OCI-LY1 (cell line): Measurements from ENCODE around the gene IFITM10.

Source experiments
- H2AFZ ChIP-seq: fragments of 200-600 bp; sonication (generic), shearing (Covaris generic); 2 replicates; pipeline ENCODE4 v1.6.0; 2014; ENCODE audit warnings: antibody characterized with exemption, mild to moderate bottlenecking, low read length
- H3F3A ChIP-seq: fragments of 200-600 bp; sonication (generic), shearing (Covaris generic); 2 replicates; pipeline ENCODE4 v1.6.0; 2014; ENCODE audit warnings: mild to moderate bottlenecking, antibody characterized with exemption, low read length, moderate library complexity; ENCODE audit not compliant: insufficient read depth
- H3K27ac ChIP-seq: fragments of 200-600 bp; sonication (generic); 2 replicates; pipeline ENCODE4 v1.5.1; 2014; ENCODE audit warnings: low read length, mixed run types, mild to moderate bottlenecking, low read depth; ENCODE audit not compliant: poor library complexity, severe bottlenecking
- H3K27me3 ChIP-seq: fragments of 200-600 bp; sonication (generic); 2 replicates; pipeline ENCODE4 v1.6.0; 2014; ENCODE audit warnings: antibody characterized with exemption, mild to moderate bottlenecking, low read length, moderate library complexity; ENCODE audit not compliant: insufficient read depth
- H3K36me3 ChIP-seq: fragments of 200-600 bp; sonication (generic); 2 replicates; pipeline ENCODE4 v1.6.1; 2014; ENCODE audit warnings: mild to moderate bottlenecking, antibody characterized with exemption, low read length, moderate library complexity, mixed read lengths; ENCODE audit not compliant: insufficient read depth
- H3K4me1 ChIP-seq: fragments of 200-600 bp; sonication (generic); 2 replicates; pipeline ENCODE4 v1.5.1; 2014; ENCODE audit warnings: mild to moderate bottlenecking, low read length, moderate library complexity; ENCODE audit not compliant: insufficient read depth, severe bottlenecking
- H3K4me2 ChIP-seq: fragments of 200-600 bp; sonication (generic), shearing (Covaris generic); 2 replicates; pipeline ENCODE4 v1.6.1; 2014; ENCODE audit warnings: low read length
- H3K4me3 ChIP-seq: fragments of 200-600 bp; sonication (generic); 2 replicates; pipeline ENCODE4 v1.5.1; 2014; ENCODE audit warnings: low read length, low read depth, mild to moderate bottlenecking, mixed read lengths; ENCODE audit not compliant: poor library complexity, severe bottlenecking
- H3K79me2 ChIP-seq: fragments of 200-600 bp; shearing (Covaris generic); 2 replicates; pipeline ENCODE4 v1.6.1; 2016; ENCODE audit warnings: mixed run types, low read length, mixed read lengths; ENCODE audit not compliant: insufficient read depth
- H3K9ac ChIP-seq: fragments of 200-600 bp; sonication (generic), shearing (Covaris generic); 2 replicates; pipeline ENCODE4 v1.6.1; 2014; ENCODE audit warnings: mild to moderate bottlenecking, low read length, mixed read lengths
- H3K9me2 ChIP-seq: fragments of 200-600 bp; sonication (generic), shearing (Covaris generic); 2 replicates; pipeline ENCODE4 v1.6.1; 2014; ENCODE audit warnings: low read depth, mild to moderate bottlenecking, low read length, mixed read lengths
- H3K9me3 ChIP-seq: fragments of 200-600 bp; shearing (Covaris generic); 2 replicates; pipeline ENCODE4 v1.6.1; 2014; ENCODE audit warnings: low read length, mixed read lengths
- H4K20me1 ChIP-seq: fragments of 200-600 bp; sonication (generic), shearing (Covaris generic); 2 replicates; pipeline ENCODE4 v1.6.0; 2016; ENCODE audit warnings: mild to moderate bottlenecking, low read length; ENCODE audit not compliant: insufficient read depth
- EZH2 ChIP-seq: fragments of 200-600 bp; sonication (generic), shearing (Covaris generic); IDR thresholded peaks from 2 replicates; pipeline ENCODE4 v1.8.0; 2017; ENCODE audit warnings: borderline replicate concordance, mixed run types, mild to moderate bottlenecking, antibody characterized with exemption, low read length, moderate library complexity, mixed read lengths
- TF ChIP-seq, protein P1 (sequence below): fragments of 200-600 bp; sonication (generic), shearing (Covaris generic); IDR thresholded peaks from 2 replicates; pipeline ENCODE4 v1.5.1; 2017; ENCODE audit warnings: mild to moderate bottlenecking, antibody characterized with exemption, low read length, moderate library complexity, mixed read lengths

IFITM10 gene

DNA sequence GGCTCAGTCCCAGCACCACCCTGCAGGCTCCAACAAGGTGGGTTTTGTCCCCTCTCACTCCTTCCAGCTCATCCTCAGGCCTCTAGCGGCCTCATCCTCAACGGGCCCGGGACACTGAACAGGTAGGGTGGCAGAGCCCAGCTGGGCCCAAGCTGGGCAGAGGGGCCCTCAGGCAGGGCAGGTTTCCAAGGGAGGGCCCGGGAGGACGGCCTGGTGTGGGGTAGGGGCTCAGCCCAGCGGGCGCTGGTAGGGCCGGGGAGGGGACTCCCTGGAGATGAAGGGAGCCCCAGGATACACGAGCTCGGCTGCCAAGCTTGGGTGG, 2.5 kb upstream of the IFITM10 start:
- no peak overlapping the region for H3K4me3 ChIP-seq
- H3K79me2 ChIP-seq: no peaks in the 10 kb centered on the region
- no peaks in the 10 kb centered on the region for H3K27me3 ChIP-seq
- H3K4me2 ChIP-seq: no peak overlapping the region
- H3K9me2 ChIP-seq: no peaks in the 10 kb centered on the region
- H3K27ac ChIP-seq: no peak overlapping the region
- no peaks in the 10 kb centered on the region for H4K20me1 ChIP-seq
- no peaks in the 10 kb centered on the region for H3K9me3 ChIP-seq
- H3K4me1 ChIP-seq: no peaks in the 10 kb centered on the region
- H3F3A ChIP-seq: no peaks in the 10 kb centered on the region
- no peak overlapping the region for H3K9ac ChIP-seq
- H3K36me3 ChIP-seq: no peaks in the 10 kb centered on the region; the same call in 1 of the 2 replicates
- H2AFZ ChIP-seq: no peak overlapping the region
- TF ChIP-seq EZH2: no peak
- TF ChIP-seq, protein P1, sequence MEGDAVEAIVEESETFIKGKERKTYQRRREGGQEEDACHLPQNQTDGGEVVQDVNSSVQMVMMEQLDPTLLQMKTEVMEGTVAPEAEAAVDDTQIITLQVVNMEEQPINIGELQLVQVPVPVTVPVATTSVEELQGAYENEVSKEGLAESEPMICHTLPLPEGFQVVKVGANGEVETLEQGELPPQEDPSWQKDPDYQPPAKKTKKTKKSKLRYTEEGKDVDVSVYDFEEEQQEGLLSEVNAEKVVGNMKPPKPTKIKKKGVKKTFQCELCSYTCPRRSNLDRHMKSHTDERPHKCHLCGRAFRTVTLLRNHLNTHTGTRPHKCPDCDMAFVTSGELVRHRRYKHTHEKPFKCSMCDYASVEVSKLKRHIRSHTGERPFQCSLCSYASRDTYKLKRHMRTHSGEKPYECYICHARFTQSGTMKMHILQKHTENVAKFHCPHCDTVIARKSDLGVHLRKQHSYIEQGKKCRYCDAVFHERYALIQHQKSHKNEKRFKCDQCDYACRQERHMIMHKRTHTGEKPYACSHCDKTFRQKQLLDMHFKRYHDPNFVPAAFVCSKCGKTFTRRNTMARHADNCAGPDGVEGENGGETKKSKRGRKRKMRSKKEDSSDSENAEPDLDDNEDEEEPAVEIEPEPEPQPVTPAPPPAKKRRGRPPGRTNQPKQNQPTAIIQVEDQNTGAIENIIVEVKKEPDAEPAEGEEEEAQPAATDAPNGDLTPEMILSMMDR: no peak

DNA sequence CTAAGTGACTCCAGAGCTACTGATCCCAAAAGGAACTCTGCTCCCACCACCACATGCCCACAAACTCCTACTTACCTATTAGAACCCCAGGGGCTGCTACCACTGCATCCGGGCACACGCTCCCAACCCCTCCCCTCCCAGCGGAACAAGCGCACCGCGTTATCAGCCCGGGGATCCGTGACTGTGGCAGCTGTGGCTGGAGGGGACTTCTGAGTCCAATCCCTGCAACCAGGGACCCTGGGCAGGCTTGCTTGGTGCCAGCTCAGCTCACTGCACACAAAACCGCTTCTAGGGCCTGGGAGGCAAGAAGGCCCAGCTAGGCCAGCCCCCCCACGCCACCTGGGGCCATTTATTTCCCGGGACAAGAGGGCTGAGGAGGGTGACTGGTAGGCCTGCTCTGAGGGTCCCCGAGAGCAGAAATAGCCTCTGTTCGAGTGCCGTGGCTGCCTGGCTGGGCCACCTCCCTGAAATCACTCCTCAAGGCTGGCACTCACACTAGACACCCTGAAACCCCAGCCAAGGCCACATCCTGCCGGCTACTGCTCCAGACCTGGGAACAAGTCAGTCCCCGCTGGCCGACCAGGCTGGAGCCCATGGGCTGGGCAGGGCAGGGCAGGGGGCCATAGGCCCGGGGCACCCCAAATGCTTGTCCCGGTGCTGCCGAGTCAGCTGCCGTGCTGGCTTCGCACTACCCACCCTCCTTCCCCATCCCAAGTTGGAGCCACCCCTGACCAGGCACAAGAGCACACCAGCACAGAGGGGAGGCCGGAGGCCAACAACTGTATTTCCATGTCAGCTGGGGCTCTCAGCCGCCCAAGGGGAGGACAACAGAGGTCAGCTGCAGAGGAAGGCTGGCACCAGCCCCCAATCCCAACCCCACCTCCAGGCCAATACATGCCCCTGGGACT, 1.9 kb upstream of the IFITM10 start:
- no peak overlapping the region for H3K4me2 ChIP-seq
- TF ChIP-seq, protein P1: no peak
- no peak for TF ChIP-seq EZH2
- no peaks in the 10 kb centered on the region; the same call in 1 of the 2 replicates for H3K36me3 ChIP-seq
- H3F3A ChIP-seq: no peaks in the 10 kb centered on the region
- H3K9me3 ChIP-seq: no peaks in the 10 kb centered on the region
- H4K20me1 ChIP-seq: no peaks in the 10 kb centered on the region
- no peaks in the 10 kb centered on the region for H3K79me2 ChIP-seq
- H3K27ac ChIP-seq: no peak overlapping the region
- no peak overlapping the region for H3K9ac ChIP-seq
- no peaks in the 10 kb centered on the region for H3K4me1 ChIP-seq
- H2AFZ ChIP-seq: no peak overlapping the region
- H3K9me2 ChIP-seq: no peaks in the 10 kb centered on the region
- no peaks in the 10 kb centered on the region for H3K27me3 ChIP-seq
- H3K4me3 ChIP-seq: no peak overlapping the region

DNA sequence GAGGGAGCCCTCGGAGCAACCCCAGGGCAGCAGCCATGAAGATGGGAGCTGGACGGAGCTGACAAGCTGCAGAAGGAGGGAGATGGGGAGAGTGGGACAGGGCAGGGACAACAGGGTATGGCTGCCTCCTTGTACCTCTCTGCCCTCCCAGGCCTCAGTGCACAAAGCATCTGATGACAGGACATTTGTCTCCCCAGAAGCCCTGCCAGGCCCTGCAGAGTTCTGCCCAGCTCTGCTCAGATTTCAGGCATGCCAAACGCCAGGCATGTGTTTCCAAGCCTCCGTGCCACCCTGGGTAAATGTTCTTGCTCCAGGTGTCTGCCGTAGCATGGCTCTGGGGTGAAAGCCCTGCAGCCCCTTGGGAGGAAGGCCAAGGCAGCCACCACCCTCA, 1.1 kb upstream of the IFITM10 start:
- Histone ChIP-seq H3K9me2 (no peaks in the 10 kb centered on the region), H3K27ac (no peak overlapping the region)

More for the DNA sequence above, 1.1 kb upstream of the IFITM10 start:
- no peaks in the 10 kb centered on the region for H3K27me3 ChIP-seq
- no peaks in the 10 kb centered on the region; the same call in 1 of the 2 replicates for H3K36me3 ChIP-seq
- no peaks in the 10 kb centered on the region for H4K20me1 ChIP-seq
- H3K4me2 ChIP-seq: no peak overlapping the region
- no peaks in the 10 kb centered on the region for H3K9me3 ChIP-seq
- H3K4me3 ChIP-seq: no peak overlapping the region
- no peaks in the 10 kb centered on the region for H3F3A ChIP-seq
- no peak overlapping the region for H2AFZ ChIP-seq
- TF ChIP-seq EZH2: no peak
- TF ChIP-seq, protein P1: no peak
- H3K9ac ChIP-seq: no peak overlapping the region
- no peaks in the 10 kb centered on the region for H3K79me2 ChIP-seq
- no peaks in the 10 kb centered on the region for H3K4me1 ChIP-seq
